ENCODE results near the gene TXNL1.

DNA sequence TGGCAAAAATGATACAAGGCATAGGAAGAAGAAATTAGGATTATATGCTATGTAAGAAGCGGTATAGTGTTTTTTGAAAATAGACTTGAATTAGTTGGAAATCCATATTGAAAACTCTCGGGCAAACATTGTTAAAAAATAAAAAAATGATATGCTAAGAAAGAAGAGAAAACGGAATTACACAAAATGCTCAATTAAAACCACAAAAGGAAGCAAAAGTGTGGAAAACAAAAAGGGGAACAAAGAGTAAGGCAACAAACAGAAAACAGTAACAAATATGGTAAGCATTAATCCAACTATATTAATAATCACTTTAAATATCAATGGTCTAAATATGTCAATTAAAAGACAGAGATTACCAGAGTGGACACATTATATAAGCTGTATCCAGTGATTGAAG, 58.4 kb downstream of the TXNL1 start:
- TF ChIP-seq, protein P1, sequence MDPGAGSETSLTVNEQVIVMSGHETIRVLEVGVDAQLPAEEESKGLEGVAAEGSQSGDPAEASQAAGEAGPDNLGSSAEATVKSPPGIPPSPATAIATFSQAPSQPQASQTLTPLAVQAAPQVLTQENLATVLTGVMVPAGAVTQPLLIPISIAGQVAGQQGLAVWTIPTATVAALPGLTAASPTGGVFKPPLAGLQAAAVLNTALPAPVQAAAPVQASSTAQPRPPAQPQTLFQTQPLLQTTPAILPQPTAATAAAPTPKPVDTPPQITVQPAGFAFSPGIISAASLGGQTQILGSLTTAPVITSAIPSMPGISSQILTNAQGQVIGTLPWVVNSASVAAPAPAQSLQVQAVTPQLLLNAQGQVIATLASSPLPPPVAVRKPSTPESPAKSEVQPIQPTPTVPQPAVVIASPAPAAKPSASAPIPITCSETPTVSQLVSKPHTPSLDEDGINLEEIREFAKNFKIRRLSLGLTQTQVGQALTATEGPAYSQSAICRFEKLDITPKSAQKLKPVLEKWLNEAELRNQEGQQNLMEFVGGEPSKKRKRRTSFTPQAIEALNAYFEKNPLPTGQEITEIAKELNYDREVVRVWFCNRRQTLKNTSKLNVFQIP (CRISPR knock-in tag; IDR thresholded peaks at IDR 0.05; ENCODE audit: borderline replicate concordance, low read depth): no peak
- TF ChIP-seq ARNTL (CRISPR knock-in tag; IDR thresholded peaks at IDR 0.05; ENCODE audit: borderline replicate concordance, low read depth) (no peak), OSR1 (CRISPR knock-in tag; IDR thresholded peaks at IDR 0.05) (no peak), GLIS3 (CRISPR knock-in tag; IDR thresholded peaks at IDR 0.05) (no peak), RARB (CRISPR knock-in tag; IDR thresholded peaks at IDR 0.05) (no peak), ZC3H10 (CRISPR knock-in tag; IDR thresholded peaks at IDR 0.05) (no peak), ZFP30 (CRISPR knock-in tag; IDR thresholded peaks at IDR 0.05) (no peak), ESRRG (CRISPR knock-in tag; IDR thresholded peaks at IDR 0.05) (no peak), PPARA (CRISPR knock-in tag; IDR thresholded peaks at IDR 0.05; ENCODE audit: borderline replicate concordance) (no peak), ZNF8 (CRISPR knock-in tag; IDR thresholded peaks at IDR 0.05) (no peak), TCF4 (CRISPR knock-in tag; IDR thresholded peaks at IDR 0.05; ENCODE audit: borderline replicate concordance) (no peak)
- TF ChIP-seq, protein P2, sequence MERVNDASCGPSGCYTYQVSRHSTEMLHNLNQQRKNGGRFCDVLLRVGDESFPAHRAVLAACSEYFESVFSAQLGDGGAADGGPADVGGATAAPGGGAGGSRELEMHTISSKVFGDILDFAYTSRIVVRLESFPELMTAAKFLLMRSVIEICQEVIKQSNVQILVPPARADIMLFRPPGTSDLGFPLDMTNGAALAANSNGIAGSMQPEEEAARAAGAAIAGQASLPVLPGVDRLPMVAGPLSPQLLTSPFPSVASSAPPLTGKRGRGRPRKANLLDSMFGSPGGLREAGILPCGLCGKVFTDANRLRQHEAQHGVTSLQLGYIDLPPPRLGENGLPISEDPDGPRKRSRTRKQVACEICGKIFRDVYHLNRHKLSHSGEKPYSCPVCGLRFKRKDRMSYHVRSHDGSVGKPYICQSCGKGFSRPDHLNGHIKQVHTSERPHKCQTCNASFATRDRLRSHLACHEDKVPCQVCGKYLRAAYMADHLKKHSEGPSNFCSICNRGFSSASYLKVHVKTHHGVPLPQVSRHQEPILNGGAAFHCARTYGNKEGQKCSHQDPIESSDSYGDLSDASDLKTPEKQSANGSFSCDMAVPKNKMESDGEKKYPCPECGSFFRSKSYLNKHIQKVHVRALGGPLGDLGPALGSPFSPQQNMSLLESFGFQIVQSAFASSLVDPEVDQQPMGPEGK (CRISPR knock-in tag; IDR thresholded peaks at IDR 0.05; ENCODE audit: borderline replicate concordance): no peak
- TF ChIP-seq, protein P3, sequence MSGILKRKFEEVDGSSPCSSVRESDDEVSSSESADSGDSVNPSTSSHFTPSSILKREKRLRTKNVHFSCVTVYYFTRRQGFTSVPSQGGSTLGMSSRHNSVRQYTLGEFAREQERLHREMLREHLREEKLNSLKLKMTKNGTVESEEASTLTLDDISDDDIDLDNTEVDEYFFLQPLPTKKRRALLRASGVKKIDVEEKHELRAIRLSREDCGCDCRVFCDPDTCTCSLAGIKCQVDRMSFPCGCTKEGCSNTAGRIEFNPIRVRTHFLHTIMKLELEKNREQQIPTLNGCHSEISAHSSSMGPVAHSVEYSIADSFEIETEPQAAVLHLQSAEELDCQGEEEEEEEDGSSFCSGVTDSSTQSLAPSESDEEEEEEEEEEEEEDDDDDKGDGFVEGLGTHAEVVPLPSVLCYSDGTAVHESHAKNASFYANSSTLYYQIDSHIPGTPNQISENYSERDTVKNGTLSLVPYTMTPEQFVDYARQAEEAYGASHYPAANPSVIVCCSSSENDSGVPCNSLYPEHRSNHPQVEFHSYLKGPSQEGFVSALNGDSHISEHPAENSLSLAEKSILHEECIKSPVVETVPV (CRISPR knock-in tag; IDR thresholded peaks at IDR 0.05): no peak
- TF ChIP-seq, protein P4, sequence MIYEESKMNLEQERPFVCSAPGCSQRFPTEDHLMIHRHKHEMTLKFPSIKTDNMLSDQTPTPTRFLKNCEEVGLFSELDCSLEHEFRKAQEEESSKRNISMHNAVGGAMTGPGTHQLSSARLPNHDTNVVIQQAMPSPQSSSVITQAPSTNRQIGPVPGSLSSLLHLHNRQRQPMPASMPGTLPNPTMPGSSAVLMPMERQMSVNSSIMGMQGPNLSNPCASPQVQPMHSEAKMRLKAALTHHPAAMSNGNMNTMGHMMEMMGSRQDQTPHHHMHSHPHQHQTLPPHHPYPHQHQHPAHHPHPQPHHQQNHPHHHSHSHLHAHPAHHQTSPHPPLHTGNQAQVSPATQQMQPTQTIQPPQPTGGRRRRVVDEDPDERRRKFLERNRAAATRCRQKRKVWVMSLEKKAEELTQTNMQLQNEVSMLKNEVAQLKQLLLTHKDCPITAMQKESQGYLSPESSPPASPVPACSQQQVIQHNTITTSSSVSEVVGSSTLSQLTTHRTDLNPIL (CRISPR knock-in tag; IDR thresholded peaks at IDR 0.05; ENCODE audit: low read depth): no peak

Data from SK-N-SH treated with all-trans-retinoic acid at 6 μM for 48 hours (cell line).